Measurements from ENCODE around the gene PTTG2.

PTTG2 gene

GRCh38 chr4:37960098-37960497, at the start of gene PTTG2:
TSS of gene PTTG2 (plus strand) at chr4:37960398. CDS start at chr4:37960435, 37 bp downstream.
- Histone ChIP-seq H2AFZ (ENCODE audit: low read depth, low read length, severe bottlenecking) (no peak within 1 kb of the TSS), H4K20me1 (ENCODE audit: low read depth, low read length) (no peaks in the 10 kb centered on the region), H3K4me2 (ENCODE audit: low read depth, low read length, poor library complexity, severe bottlenecking) (no peak within 1 kb of the TSS), H3F3A (ENCODE audit: insufficient read depth) (no peaks in the 10 kb centered on the region), H3K9me2 (replicated peaks; ENCODE audit: insufficient read depth, low read length) (no peaks in the 10 kb centered on the region), H3K9ac (ENCODE audit: low read length) (no peak within 1 kb of the TSS), H3K36me3 (ENCODE audit: low read length) (no peaks in the 10 kb centered on the region), H3K9me3 (ENCODE audit: insufficient read depth, low read length) (no peaks in the 10 kb centered on the region), H3K79me2 (ENCODE audit: insufficient read depth, low read length) (no peaks in the 10 kb centered on the region), H3K27ac (ENCODE audit: low read depth, low read length) (no peak within 1 kb of the TSS), H3K27me3 (ENCODE audit: low read length) (no peaks in the 10 kb centered on the region), H3K4me3 (ENCODE audit: insufficient read depth, low read length, poor library complexity, severe bottlenecking) (no peak within 1 kb of the TSS)
- TF ChIP-seq EZH2phosphoT487 (conservative IDR thresholded peaks at IDR 0.05; ENCODE audit: low read length) (no peak), CTCF (IDR thresholded peaks at IDR 0.05; ENCODE audit: insufficient read depth, low read length, poor library complexity, severe bottlenecking) (no peak)

- Histone ChIP-seq H3F3A (ENCODE audit: insufficient read depth) (no peaks in the 10 kb centered on the region), H3K27ac (ENCODE audit: low read depth, low read length) (no peak overlapping the region), H3K9me2 (replicated peaks; ENCODE audit: insufficient read depth, low read length) (no peaks in the 10 kb centered on the region), H3K9ac (ENCODE audit: low read length) (no peak overlapping the region), H4K20me1 (ENCODE audit: low read depth, low read length) (no peaks in the 10 kb centered on the region), H3K79me2 (ENCODE audit: insufficient read depth, low read length) (no peaks in the 10 kb centered on the region), H2AFZ (ENCODE audit: low read depth, low read length, severe bottlenecking) (no peak overlapping the region), H3K27me3 (ENCODE audit: low read length) (no peaks in the 10 kb centered on the region), H3K36me3 (ENCODE audit: low read length) (no peaks in the 10 kb centered on the region), H3K9me3 (ENCODE audit: insufficient read depth, low read length) (no peaks in the 10 kb centered on the region), H3K4me3 (ENCODE audit: insufficient read depth, low read length, poor library complexity, severe bottlenecking) (no peak overlapping the region), H3K4me2 (ENCODE audit: low read depth, low read length, poor library complexity, severe bottlenecking) (no peak overlapping the region)
- TF ChIP-seq CTCF (IDR thresholded peaks at IDR 0.05; ENCODE audit: insufficient read depth, low read length, poor library complexity, severe bottlenecking) (no peak), EZH2phosphoT487 (conservative IDR thresholded peaks at IDR 0.05; ENCODE audit: low read length) (no peak)
These were observed 45.7 kb upstream of the PTTG2 start for GRCh38 chr4:37914539-37914938.

- Histone ChIP-seq H3K9me2 (replicated peaks; ENCODE audit: insufficient read depth, low read length) (no peaks in the 10 kb centered on the region), H3K36me3 (ENCODE audit: low read length) (no peaks in the 10 kb centered on the region), H2AFZ (ENCODE audit: low read depth, low read length, severe bottlenecking) (no peak overlapping the region), H3K79me2 (ENCODE audit: insufficient read depth, low read length) (no peaks in the 10 kb centered on the region), H3K4me3 (ENCODE audit: insufficient read depth, low read length, poor library complexity, severe bottlenecking) (no peak overlapping the region), H3F3A (ENCODE audit: insufficient read depth) (no peaks in the 10 kb centered on the region), H3K9ac (ENCODE audit: low read length) (no peak overlapping the region), H3K27me3 (ENCODE audit: low read length) (no peaks in the 10 kb centered on the region), H4K20me1 (ENCODE audit: low read depth, low read length) (no peaks in the 10 kb centered on the region), H3K4me2 (ENCODE audit: low read depth, low read length, poor library complexity, severe bottlenecking) (no peak overlapping the region), H3K9me3 (ENCODE audit: insufficient read depth, low read length) (no peaks in the 10 kb centered on the region), H3K27ac (ENCODE audit: low read depth, low read length) (no peak overlapping the region)
- no peak for TF ChIP-seq CTCF (IDR thresholded peaks at IDR 0.05; ENCODE audit: insufficient read depth, low read length, poor library complexity, severe bottlenecking)
- no peak for TF ChIP-seq EZH2phosphoT487 (conservative IDR thresholded peaks at IDR 0.05; ENCODE audit: low read length)
These were observed 42.8 kb upstream of the PTTG2 start for GRCh38 chr4:37917388-37917787.
